ENCODE measurements around the gene EEA1.

- TF ChIP-seq, protein P1, sequence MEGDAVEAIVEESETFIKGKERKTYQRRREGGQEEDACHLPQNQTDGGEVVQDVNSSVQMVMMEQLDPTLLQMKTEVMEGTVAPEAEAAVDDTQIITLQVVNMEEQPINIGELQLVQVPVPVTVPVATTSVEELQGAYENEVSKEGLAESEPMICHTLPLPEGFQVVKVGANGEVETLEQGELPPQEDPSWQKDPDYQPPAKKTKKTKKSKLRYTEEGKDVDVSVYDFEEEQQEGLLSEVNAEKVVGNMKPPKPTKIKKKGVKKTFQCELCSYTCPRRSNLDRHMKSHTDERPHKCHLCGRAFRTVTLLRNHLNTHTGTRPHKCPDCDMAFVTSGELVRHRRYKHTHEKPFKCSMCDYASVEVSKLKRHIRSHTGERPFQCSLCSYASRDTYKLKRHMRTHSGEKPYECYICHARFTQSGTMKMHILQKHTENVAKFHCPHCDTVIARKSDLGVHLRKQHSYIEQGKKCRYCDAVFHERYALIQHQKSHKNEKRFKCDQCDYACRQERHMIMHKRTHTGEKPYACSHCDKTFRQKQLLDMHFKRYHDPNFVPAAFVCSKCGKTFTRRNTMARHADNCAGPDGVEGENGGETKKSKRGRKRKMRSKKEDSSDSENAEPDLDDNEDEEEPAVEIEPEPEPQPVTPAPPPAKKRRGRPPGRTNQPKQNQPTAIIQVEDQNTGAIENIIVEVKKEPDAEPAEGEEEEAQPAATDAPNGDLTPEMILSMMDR (conservative IDR thresholded peaks at IDR 0.05; ENCODE audit: low read depth, low read length): no peak
- no peak for TF ChIP-seq EZH2 (IDR thresholded peaks at IDR 0.05; ENCODE audit: borderline replicate concordance, low read depth, low read length, poor library complexity, severe bottlenecking)
Measured at GRCh38 chr12:92739113-92739512, 190.0 kb downstream of the EEA1 start.

Data from A673 (cell line).